Stimulated activated CD8-positive, alpha-beta memory T cell treated with anti-CD3 and anti-CD28 coated beads, Interleukin-4, amount 100 ng/mL, for 48 hours (primary cell): Measurements from ENCODE around the gene GRIP2.
A peak's percentile ranks its signal among the peaks of the same experiment; 100 is the strongest.

Experiments
- DNase-seq: peaks from one replicate; pipeline ENCODE4 v3.0.0-alpha.2; 2020

The GRIP2 gene

GRCh38 chr3:14481018-14481645 is 59.0 kb downstream of the GRIP2 start:
- no peak for DNase-seq

- no peak for DNase-seq
Measured at GRCh38 chr3:14480207-14481017, 59.7 kb downstream of the GRIP2 start.

GRCh38 chr3:14479591-14479990 is 60.6 kb downstream of the GRIP2 start:
- no peak for DNase-seq

GRCh38 chr3:14478956-14479550 is 61.1 kb downstream of the GRIP2 start:
- DNase-seq = no peak

- DNase-seq = no peak
Measured at GRCh38 chr3:14477311-14477935, 62.7 kb downstream of the GRIP2 start.

GRCh38 chr3:14476583-14477265 is 63.4 kb downstream of the GRIP2 start:
- DNase-seq = no peak

- no peak for DNase-seq
Measured at GRCh38 chr3:14475621-14476020, 64.5 kb downstream of the GRIP2 start.

GRCh38 chr3:14474363-14475081 is 65.6 kb downstream of the GRIP2 start:
- DNase-seq = no peak

GRCh38 chr3:14473411-14473891 is 66.7 kb downstream of the GRIP2 start:
- no peak for DNase-seq

- peak; percentile 42 for DNase-seq
Measured at GRCh38 chr3:14472471-14473351, 67.4 kb downstream of the GRIP2 start.

GRCh38 chr3:14471690-14472089 is 68.5 kb downstream of the GRIP2 start:
- no peak for DNase-seq

GRCh38 chr3:14471016-14471415 is 69.1 kb downstream of the GRIP2 start:
- DNase-seq = no peak

GRCh38 chr3:14470461-14470860 is 69.7 kb downstream of the GRIP2 start:
- DNase-seq = no peak

- DNase-seq = no peak
Measured at GRCh38 chr3:14468621-14468981, 71.5 kb downstream of the GRIP2 start.

- peak; percentile 63 for DNase-seq
Measured at GRCh38 chr3:14467814-14468620, 72.1 kb downstream of the GRIP2 start.

GRCh38 chr3:14466179-14466903 is 73.8 kb downstream of the GRIP2 start:
- no peak for DNase-seq

- no peak for DNase-seq
Measured at GRCh38 chr3:14465425-14465824, 74.7 kb downstream of the GRIP2 start.

GRCh38 chr3:14464521-14464920 is 75.6 kb downstream of the GRIP2 start:
- DNase-seq = no peak

- DNase-seq = no peak
Measured at GRCh38 chr3:14464141-14464465, 76.0 kb downstream of the GRIP2 start.
